Measurements from ENCODE around the gene SLC43A1.

The SLC43A1 gene

GRCh38 chr11:57497303-57498247, 17.9 kb downstream of the SLC43A1 start:
- DNase-seq (ENCODE audit: low spot score), result no peak

- no peak for DNase-seq (ENCODE audit: low spot score)
Measured at GRCh38 chr11:57496109-57496820, 19.2 kb downstream of the SLC43A1 start.

- peak; percentile 88 for DNase-seq (ENCODE audit: low spot score)
Measured at GRCh38 chr11:57493507-57494503, 21.7 kb downstream of the SLC43A1 start.

- DNase-seq (ENCODE audit: low spot score), result peak; percentile 33
Measured at GRCh38 chr11:57491371-57492061, 24.0 kb downstream of the SLC43A1 start.

- DNase-seq (ENCODE audit: low spot score), result no peak
Measured at GRCh38 chr11:57490456-57491248, 24.9 kb downstream of the SLC43A1 start.

GRCh38 chr11:57487920-57488659, 27.4 kb downstream of the SLC43A1 start:
- no peak for DNase-seq (ENCODE audit: low spot score)

- DNase-seq (ENCODE audit: low spot score), result no peak
Measured at GRCh38 chr11:57487021-57487778, 28.3 kb downstream of the SLC43A1 start.

GRCh38 chr11:57485217-57485990, 30.1 kb downstream of the SLC43A1 start:
- no peak for DNase-seq (ENCODE audit: low spot score)

- DNase-seq (ENCODE audit: low spot score), result no peak
Measured at GRCh38 chr11:57484141-57484710, 31.3 kb downstream of the SLC43A1 start.

GRCh38 chr11:57483562-57483918, 32.0 kb downstream of the SLC43A1 start:
- no peak for DNase-seq (ENCODE audit: low spot score)

GRCh38 chr11:57482782-57483561, 32.5 kb downstream of the SLC43A1 start:
- no peak for DNase-seq (ENCODE audit: low spot score)

GRCh38 chr11:57481915-57482781, 33.4 kb downstream of the SLC43A1 start:
- DNase-seq (ENCODE audit: low spot score), result no peak

GRCh38 chr11:57481315-57481714, 34.2 kb downstream of the SLC43A1 start:
- DNase-seq (ENCODE audit: low spot score), result no peak

- peak; percentile 68 for DNase-seq (ENCODE audit: low spot score)
Measured at GRCh38 chr11:57480409-57481137, 34.9 kb downstream of the SLC43A1 start.

- DNase-seq (ENCODE audit: low spot score), result peak; percentile 32
Measured at GRCh38 chr11:57479911-57480310, 35.6 kb downstream of the SLC43A1 start.
